HepG2 (cell line): ENCODE results near the gene AATF. TPM values are rescaled to one million over a fixed set of nuclear protein-coding genes. Genes with fewer than 3 reads are reported as not detected.

ENCODE experiments used
- ARID5B ChIP-seq: IDR thresholded peaks from 2 replicates; pipeline ENCODE4 v1.4.0; 2020; ENCODE audit warnings: mild to moderate bottlenecking, missing genetic modification reagents
- ETV6 ChIP-seq: sonication (generic); formaldehyde crosslinking; conservative IDR thresholded peaks from 2 replicates; pipeline ENCODE4 v1.4.0; 2020; ENCODE audit warnings: missing genetic modification reagents
- KDM2A ChIP-seq: sonication (generic); formaldehyde crosslinking; IDR thresholded peaks from 2 replicates; pipeline ENCODE4 v1.4.0; 2020; ENCODE audit warnings: low read depth, missing genetic modification reagents, borderline replicate concordance
- KLF15 ChIP-seq: sonication (generic); formaldehyde crosslinking; IDR thresholded peaks from 2 replicates; pipeline ENCODE4 v1.8.1; 2023; ENCODE audit warnings: borderline replicate concordance, mild to moderate bottlenecking, inconsistent platforms, missing genetic modification reagents, mixed read lengths
- PLRG1 ChIP-seq: fragments of 450-650 bp; conservative IDR thresholded peaks from 2 replicates; pipeline ENCODE4 v1.6.1; 2016
- RARA ChIP-seq: IDR thresholded peaks from 2 replicates; pipeline ENCODE4 v1.6.1; 2016; ENCODE audit warnings: missing genetic modification reagents, missing compliant biosample characterization
- SCMH1 ChIP-seq: sonication (generic); formaldehyde crosslinking; IDR thresholded peaks from 2 replicates; pipeline ENCODE4 v1.9.0; 2021; ENCODE audit warnings: missing genetic modification reagents, mild to moderate bottlenecking, borderline replicate concordance
- SNAPC4 ChIP-seq: sonication (generic); formaldehyde crosslinking; IDR thresholded peaks from 2 replicates; pipeline ENCODE4 v1.4.0; 2020; ENCODE audit warnings: mild to moderate bottlenecking, missing genetic modification reagents
- SYNCRIP ChIP-seq: fragments of 200-400 bp; formaldehyde crosslinking; IDR thresholded peaks from 2 replicates; pipeline ENCODE4 v1.6.1; 2018; ENCODE audit warnings: mild to moderate bottlenecking, low read depth, low read length; ENCODE audit not compliant: insufficient read depth
- TRAFD1 ChIP-seq: sonication (generic); formaldehyde crosslinking; IDR thresholded peaks from 2 replicates; pipeline ENCODE4 v1.5.1; 2020; ENCODE audit warnings: missing genetic modification reagents, mild to moderate bottlenecking, borderline replicate concordance
- ZFP82 ChIP-seq: sonication (generic); formaldehyde crosslinking; IDR thresholded peaks from 2 replicates; pipeline ENCODE4 v1.5.1; 2020; ENCODE audit warnings: mild to moderate bottlenecking, missing genetic modification reagents, borderline replicate concordance
- ZFP90 ChIP-seq: sonication (generic); formaldehyde crosslinking; IDR thresholded peaks from 2 replicates; pipeline ENCODE4 v1.8.0; 2022; ENCODE audit warnings: missing genetic modification reagents, mild to moderate bottlenecking, inconsistent platforms, borderline replicate concordance
- ZNF207 ChIP-seq: fragments of 450-650 bp; IDR thresholded peaks from 2 replicates; pipeline ENCODE4 v1.6.1; 2016; ENCODE audit warnings: antibody characterized with exemption, borderline replicate concordance
- ZNF549 ChIP-seq: sonication (generic); formaldehyde crosslinking; IDR thresholded peaks from 2 replicates; pipeline ENCODE4 v1.5.0; 2020; ENCODE audit warnings: missing genetic modification reagents
- ZNF678 ChIP-seq: sonication (generic); formaldehyde crosslinking; IDR thresholded peaks from 2 replicates; pipeline ENCODE4 v1.4.0; 2020; ENCODE audit warnings: mild to moderate bottlenecking, missing genetic modification reagents
- ZNF768 ChIP-seq: sonication (generic); formaldehyde crosslinking; IDR thresholded peaks from 2 replicates; pipeline ENCODE4 v1.4.0; 2020; ENCODE audit warnings: missing genetic modification reagents
- ZSCAN9 ChIP-seq: IDR thresholded peaks from 2 replicates; pipeline ENCODE4 v1.6.1; 2016; ENCODE audit warnings: borderline replicate concordance
- polyA plus RNA-seq, 8 experiments: library from polyadenylated mRNA; depleted of rRNA in 3 of 8; stranded (reverse) in 7 of 8; unstranded in 1 of 8; fragments of >200 nt; fragmentation: Illumina TruSeq in 4 of 8; extraction: Trizol in 4 of 8; gene quantifications; 2 replicates each; pipeline versions ENCODE4 v1.2.1 to v1.2.3, GENCODE V29; 2011 to 2016; ENCODE audit warnings: low read depth in 4 of 8, missing spikeins in 1 of 8, mixed read lengths in 1 of 8; ENCODE audit not compliant: insufficient read depth in 1 of 8
- total RNA-seq, 5 experiments: library from RNA; depleted of rRNA; stranded (reverse); fragments of >200 nt; fragmentation: Illumina TruSeq; extraction: Trizol; gene quantifications; 2 replicates each; pipeline ENCODE4 v1.2.3, GENCODE V29; 2016; ENCODE audit warnings: low read depth in 1 of 5

The AATF gene
- total and polyA plus RNA-seq, 2 of the 13 experiments (the other 11 are each of a cell fraction or from before 2014, with no cell fraction given), result 9.1 to 53.3 TPM

GRCh38 chr17:36948717-36949460 is at the start of gene AATF (continued):
- no peak for TF ChIP-seq ZNF549 (CRISPR knock-in tag)
- TF ChIP-seq ZNF768 (CRISPR knock-in tag), result peak; percentile 64; the same call in 1 of the 2 replicates
- TF ChIP-seq TRAFD1 (CRISPR knock-in tag), result peak; percentile 82
- peak; percentile 96 for TF ChIP-seq KLF15 (CRISPR knock-in tag)
- TF ChIP-seq SNAPC4 (CRISPR knock-in tag), result peak; percentile 92
- TF ChIP-seq ZNF678, result peak; percentile 97
- TF ChIP-seq KDM2A (CRISPR knock-in tag), result peak; percentile 94
- no peak; the same call in 1 of the 2 replicates for TF ChIP-seq ZFP82 (CRISPR knock-in tag)
- TF ChIP-seq ARID5B, result peak; percentile 69
- TF ChIP-seq ETV6 (CRISPR knock-in tag), result peak; percentile 91
- TF ChIP-seq ZFP90, result peak; percentile 97
- no peak for TF ChIP-seq SCMH1 (CRISPR knock-in tag)
- no peak for TF ChIP-seq ZNF207
- TF ChIP-seq PLRG1, result no peak
- no peak; the same call in 1 of the 2 replicates for TF ChIP-seq RARA (CRISPR knock-in tag)
- no peak for TF ChIP-seq SYNCRIP
- peak; percentile 98 for TF ChIP-seq ZSCAN9 (CRISPR knock-in tag)
